WTC11 (cell line): ENCODE data around the gene KCNG2. TPM values are rescaled to one million over a fixed set of nuclear protein-coding genes. Genes with fewer than 3 reads are reported as not detected.

Source experiments
- ATAC-seq: fragments of 200-7000 bp; cut with Tn5 transposase; 2 replicates; pipeline ENCODE4 v1.10.0; 2021; ENCODE audit warnings: mild to moderate bottlenecking, moderate library complexity
- CTCF ChIA-PET: fragments of 300-600 bp; sonication (Branson Sonifier 250); formaldehyde crosslinking; loops from one replicate; lab custom pipeline; 2021; ENCODE audit warnings: antibody characterized with exemption; lab: Charles Lee
- POLR2A ChIA-PET: fragments of 350-600 bp; sonication (Branson Sonifier 250); formaldehyde crosslinking; loops from one replicate; lab custom pipeline; 2021; ENCODE audit warnings: antibody characterized with exemption; lab: Charles Lee
- DNase-seq: peaks from one replicate; pipeline ENCODE4 v3.0.0; 2021; ENCODE audit warnings: low spot score
- H3K27ac Mint-ChIP-seq: 2 replicates; pipeline ENCODE4 v1.8.0; 2021; ENCODE audit warnings: mixed read lengths
- H3K27me3 Mint-ChIP-seq: 2 replicates; pipeline ENCODE4 v1.8.0; 2021; ENCODE audit warnings: low read depth, mild to moderate bottlenecking, moderate library complexity, mixed read lengths
- H3K36me3 Mint-ChIP-seq: 2 replicates; pipeline ENCODE4 v1.8.0; 2021; ENCODE audit warnings: mixed read lengths
- H3K4me1 Mint-ChIP-seq: 2 replicates; pipeline ENCODE4 v1.8.0; 2022; ENCODE audit warnings: mixed read lengths
- H3K4me3 Mint-ChIP-seq: 2 replicates; pipeline ENCODE4 v1.8.0; 2021; ENCODE audit warnings: mild to moderate bottlenecking, moderate library complexity, mixed read lengths
- H3K9me3 Mint-ChIP-seq: 2 replicates; pipeline ENCODE4 v1.8.0; 2021; ENCODE audit warnings: mixed read lengths
- ATF6 ChIP-seq: sonication (generic); formaldehyde crosslinking; IDR thresholded peaks from 2 replicates; pipeline ENCODE4 v1.8.1; 2023; ENCODE audit warnings: mild to moderate bottlenecking, missing genetic modification reagents
- CBFB ChIP-seq: sonication (generic); formaldehyde crosslinking; IDR thresholded peaks from 2 replicates; pipeline ENCODE4 v1.8.1; 2022; ENCODE audit warnings: mild to moderate bottlenecking, low read depth, missing genetic modification reagents
- CREM ChIP-seq: sonication (generic); formaldehyde crosslinking; IDR thresholded peaks from 2 replicates; pipeline ENCODE4 v1.8.1; 2022; ENCODE audit warnings: mild to moderate bottlenecking, missing genetic modification reagents, moderate library complexity
- CTCF ChIP-seq: fragments of 200-600 bp; IDR thresholded peaks from 2 replicates; pipeline ENCODE4 v1.8.0; 2022; ENCODE audit warnings: antibody characterized with exemption
- E2F1 ChIP-seq: sonication (generic); formaldehyde crosslinking; IDR thresholded peaks from 2 replicates; pipeline ENCODE4 v1.8.0; 2022; ENCODE audit warnings: mild to moderate bottlenecking, missing genetic modification reagents
- ELF4 ChIP-seq: sonication (generic); formaldehyde crosslinking; IDR thresholded peaks from 2 replicates; pipeline ENCODE4 v1.8.1; 2022; ENCODE audit warnings: low read depth, mild to moderate bottlenecking, moderate library complexity, missing genetic modification reagents
- EMX1 ChIP-seq: fragments of 250-450 bp; sonication (Bioruptor Pico); IDR thresholded peaks from 2 replicates; pipeline ENCODE4 v1.8.0; 2021; ENCODE audit warnings: mild to moderate bottlenecking
- ERG ChIP-seq: fragments of 250-450 bp; sonication (Bioruptor Pico); IDR thresholded peaks from 2 replicates; pipeline ENCODE4 v1.8.0; 2021; ENCODE audit warnings: mild to moderate bottlenecking
- ESRRA ChIP-seq: sonication (generic); formaldehyde crosslinking; IDR thresholded peaks from 2 replicates; pipeline ENCODE4 v1.8.1; 2022; ENCODE audit warnings: mild to moderate bottlenecking, missing genetic modification reagents, borderline replicate concordance
- JUN ChIP-seq: sonication (generic); formaldehyde crosslinking; IDR thresholded peaks from 2 replicates; pipeline ENCODE4 v1.8.0; 2023; ENCODE audit warnings: mild to moderate bottlenecking, missing genetic modification reagents
- MYBL2 ChIP-seq: sonication (generic); formaldehyde crosslinking; IDR thresholded peaks from 2 replicates; pipeline ENCODE4 v1.8.1; 2023; ENCODE audit warnings: mild to moderate bottlenecking, moderate library complexity, missing genetic modification reagents
- NFYB ChIP-seq: sonication (generic); formaldehyde crosslinking; conservative IDR thresholded peaks from 2 replicates; pipeline ENCODE4 v1.8.0; 2022; ENCODE audit warnings: low read depth, missing genetic modification reagents
- TEAD1 ChIP-seq: sonication (generic); formaldehyde crosslinking; IDR thresholded peaks from 2 replicates; pipeline ENCODE4 v1.8.0; 2022; ENCODE audit warnings: mild to moderate bottlenecking, missing genetic modification reagents
- TEAD4 ChIP-seq: sonication (generic); formaldehyde crosslinking; IDR thresholded peaks from 2 replicates; pipeline ENCODE4 v1.8.0; 2022; ENCODE audit warnings: mild to moderate bottlenecking, missing genetic modification reagents
- USF2 ChIP-seq: sonication (generic); formaldehyde crosslinking; IDR thresholded peaks from 2 replicates; pipeline ENCODE4 v1.8.1; 2023; ENCODE audit warnings: mild to moderate bottlenecking, missing genetic modification reagents, moderate library complexity
- ZBTB21 ChIP-seq: sonication (generic); formaldehyde crosslinking; IDR thresholded peaks from 2 replicates; pipeline ENCODE4 v1.8.1; 2023; ENCODE audit warnings: mild to moderate bottlenecking, missing genetic modification reagents, borderline replicate concordance
- ZNF138 ChIP-seq: sonication (generic); formaldehyde crosslinking; conservative IDR thresholded peaks from 2 replicates; pipeline ENCODE4 v1.8.1; 2022; ENCODE audit warnings: mild to moderate bottlenecking, moderate library complexity, missing genetic modification reagents
- ZNF219 ChIP-seq: sonication (generic); formaldehyde crosslinking; IDR thresholded peaks from 2 replicates; pipeline ENCODE4 v1.8.0; 2023; ENCODE audit warnings: missing genetic modification reagents, mild to moderate bottlenecking, borderline replicate concordance
- ZNF232 ChIP-seq: sonication (generic); formaldehyde crosslinking; IDR thresholded peaks from 2 replicates; pipeline ENCODE4 v1.8.0; 2022; ENCODE audit warnings: mild to moderate bottlenecking, missing genetic modification reagents
- ZNF263 ChIP-seq: sonication (generic); formaldehyde crosslinking; IDR thresholded peaks from 2 replicates; pipeline ENCODE4 v1.8.1; 2022; ENCODE audit warnings: low read depth, mild to moderate bottlenecking, moderate library complexity, missing genetic modification reagents
- ZNF281 ChIP-seq: sonication (generic); formaldehyde crosslinking; IDR thresholded peaks from 2 replicates; pipeline ENCODE4 v1.8.0; 2023; ENCODE audit warnings: mild to moderate bottlenecking, missing genetic modification reagents
- ZNF317 ChIP-seq: sonication (generic); formaldehyde crosslinking; IDR thresholded peaks from 2 replicates; pipeline ENCODE4 v1.8.1; 2023; ENCODE audit warnings: low read depth, mild to moderate bottlenecking, moderate library complexity, missing genetic modification reagents, borderline replicate concordance
- ZSCAN18 ChIP-seq: fragments of 250-450 bp; sonication (Bioruptor Pico); IDR thresholded peaks from 2 replicates; pipeline ENCODE4 v2.1.2; 2022; ENCODE audit warnings: mild to moderate bottlenecking, moderate library complexity
- total RNA-seq: library from RNA; stranded (reverse); gene quantifications from 3 replicates; pipeline ENCODE4 v1.2.3, GENCODE V29; 2021

KCNG2 gene
- total RNA-seq, 1 experiment from 2014 or later: 0.50 TPM

- Mint-ChIP-seq H3K9me3 (peaks cover 41% of the 10 kb centered on the region), H3K27me3 (no peaks in the 10 kb centered on the region), H3K4me1 (no peaks in the 10 kb centered on the region), H3K27ac (no peak overlapping the region), H3K4me3 (no peak overlapping the region), H3K36me3 (no peaks in the 10 kb centered on the region)
- DNase-seq (no peak), ATAC-seq (no peak)
- CTCF ChIA-PET: no interaction called here
- POLR2A ChIA-PET: no interaction called here
- TF ChIP-seq JUN (CRISPR knock-in tag) (no peak), ERG (CRISPR knock-in tag) (no peak), CTCF (no peak), MYBL2 (no peak), ZNF219 (CRISPR knock-in tag) (no peak), TEAD1 (CRISPR knock-in tag) (no peak), ZSCAN18 (CRISPR knock-in tag) (no peak), ZNF232 (no peak), ZNF281 (CRISPR knock-in tag) (no peak), NFYB (CRISPR knock-in tag) (no peak)
Measured at GRCh38 chr18:79760881-79761280, 36.9 kb upstream of the KCNG2 start.

- no peak overlapping the region for H3K4me3 Mint-ChIP-seq
- TF ChIP-seq ZNF317 (CRISPR knock-in tag) (no peak), CREM (CRISPR knock-in tag) (no peak), ZNF263 (CRISPR knock-in tag) (no peak), ZBTB21 (CRISPR knock-in tag) (no peak), ATF6 (CRISPR knock-in tag) (no peak), EMX1 (CRISPR knock-in tag) (no peak), NFYB (CRISPR knock-in tag) (no peak), ZNF138 (CRISPR knock-in tag) (no peak), TEAD4 (CRISPR knock-in tag) (no peak), ELF4 (no peak), E2F1 (CRISPR knock-in tag) (no peak), USF2 (CRISPR knock-in tag) (no peak), CBFB (CRISPR knock-in tag) (no peak), ZNF219 (CRISPR knock-in tag) (no peak), ESRRA (CRISPR knock-in tag) (no peak)
Measured at GRCh38 chr18:79763407-79763806, 34.3 kb upstream of the KCNG2 start.

More at GRCh38 chr18:79763407-79763806, 34.3 kb upstream of the KCNG2 start:
- POLR2A ChIA-PET: no interaction called here
- Mint-ChIP-seq H3K27me3 (peaks cover 10% of the 10 kb centered on the region), H3K9me3 (peaks cover 56% of the 10 kb centered on the region), H3K36me3 (peaks cover 3% of the 10 kb centered on the region; the same call in 1 of the 2 replicates), H3K27ac (no peak overlapping the region), H3K4me1 (no peaks in the 10 kb centered on the region)
- ATAC-seq (no peak), DNase-seq (no peak)
- CTCF ChIA-PET: no interaction called here
